ENCODE measurements around the gene OR52N2. TPM values are rescaled to one million over a fixed set of nuclear protein-coding genes. Genes with fewer than 3 reads are reported as not detected.

OR52N2 gene
- total RNA-seq, 1 donor: not detected

DNA sequence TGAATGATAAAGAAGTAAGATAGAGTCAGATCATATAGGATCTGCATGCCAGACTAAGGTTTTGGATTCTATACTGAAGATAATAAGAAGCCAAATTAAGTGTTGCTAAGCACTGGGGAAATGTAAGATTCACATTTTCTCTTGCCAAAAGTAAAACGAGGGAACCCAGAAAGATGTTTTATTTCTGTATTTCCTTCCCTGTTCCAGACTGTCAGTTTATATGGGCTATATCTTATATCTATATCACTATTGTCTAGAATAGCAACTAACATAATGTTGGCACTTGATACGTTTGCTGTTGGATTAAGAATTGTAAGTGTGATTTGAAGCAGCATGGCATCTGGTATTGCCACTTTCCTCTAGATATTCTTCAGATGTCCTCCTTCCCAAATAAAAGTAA is 24.7 kb downstream of the OR52N2 start:
- DNase-seq (ENCODE audit: low read depth): no peak
- TF ChIP-seq, protein P1, sequence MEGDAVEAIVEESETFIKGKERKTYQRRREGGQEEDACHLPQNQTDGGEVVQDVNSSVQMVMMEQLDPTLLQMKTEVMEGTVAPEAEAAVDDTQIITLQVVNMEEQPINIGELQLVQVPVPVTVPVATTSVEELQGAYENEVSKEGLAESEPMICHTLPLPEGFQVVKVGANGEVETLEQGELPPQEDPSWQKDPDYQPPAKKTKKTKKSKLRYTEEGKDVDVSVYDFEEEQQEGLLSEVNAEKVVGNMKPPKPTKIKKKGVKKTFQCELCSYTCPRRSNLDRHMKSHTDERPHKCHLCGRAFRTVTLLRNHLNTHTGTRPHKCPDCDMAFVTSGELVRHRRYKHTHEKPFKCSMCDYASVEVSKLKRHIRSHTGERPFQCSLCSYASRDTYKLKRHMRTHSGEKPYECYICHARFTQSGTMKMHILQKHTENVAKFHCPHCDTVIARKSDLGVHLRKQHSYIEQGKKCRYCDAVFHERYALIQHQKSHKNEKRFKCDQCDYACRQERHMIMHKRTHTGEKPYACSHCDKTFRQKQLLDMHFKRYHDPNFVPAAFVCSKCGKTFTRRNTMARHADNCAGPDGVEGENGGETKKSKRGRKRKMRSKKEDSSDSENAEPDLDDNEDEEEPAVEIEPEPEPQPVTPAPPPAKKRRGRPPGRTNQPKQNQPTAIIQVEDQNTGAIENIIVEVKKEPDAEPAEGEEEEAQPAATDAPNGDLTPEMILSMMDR (IDR thresholded peaks at IDR 0.05; ENCODE audit: insufficient read depth, low read length): no peak
- H3K4me3 ChIP-seq (ENCODE audit: low read depth, low read length): no peak overlapping the region

DNA sequence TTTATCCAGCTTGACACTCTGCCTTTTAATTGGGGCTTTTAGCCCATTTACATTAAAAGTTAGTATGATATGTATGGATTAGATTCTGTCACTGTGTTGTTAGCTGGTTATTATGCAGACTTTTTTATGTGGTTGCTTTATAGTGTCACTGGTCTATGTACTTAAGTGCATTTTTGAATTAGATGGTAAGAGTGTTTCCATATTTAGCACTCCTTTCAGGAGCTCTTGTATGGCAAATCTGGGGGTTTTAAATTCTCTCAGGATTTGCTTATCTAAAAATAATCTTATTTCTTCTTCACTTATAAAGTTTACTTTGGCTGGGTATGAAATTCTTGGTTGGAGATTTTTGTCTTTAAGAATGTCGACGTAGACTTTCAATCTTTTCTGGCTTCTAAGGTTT is 29.0 kb downstream of the OR52N2 start:
- no peak overlapping the region for H3K4me3 ChIP-seq (ENCODE audit: low read depth, low read length)
- TF ChIP-seq, protein P1 (IDR thresholded peaks at IDR 0.05; ENCODE audit: insufficient read depth, low read length): no peak
- DNase-seq (ENCODE audit: low read depth): no peak

DNA sequence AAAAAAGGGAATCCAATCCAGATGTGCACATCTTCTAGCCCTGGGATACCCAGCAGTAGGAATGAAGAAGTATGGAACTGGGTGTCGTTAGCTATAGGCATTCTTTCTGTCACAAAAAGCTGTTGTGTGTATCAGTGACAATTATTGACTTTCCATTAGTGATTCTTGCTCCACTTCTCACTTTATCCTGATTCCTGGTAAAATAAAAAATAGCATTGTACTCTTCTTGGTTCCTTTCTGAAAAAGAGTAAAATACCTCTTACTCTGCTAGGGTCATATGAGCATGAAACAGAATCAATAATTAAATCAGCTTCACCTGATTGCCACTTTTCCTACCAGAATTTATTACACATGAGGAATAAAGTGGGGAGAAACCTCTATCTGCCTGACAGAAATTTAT is 33.1 kb downstream of the OR52N2 start, which contains the start of gene OR52E6:
TSS of gene OR52E6 (minus strand) at position 101 of the 400 bp plus-strand sequence. CDS start at position 101, 0 bp downstream.
- TF ChIP-seq, protein P1 (IDR thresholded peaks at IDR 0.05; ENCODE audit: insufficient read depth, low read length): no peak
- no peak within 1 kb of the TSS for H3K4me3 ChIP-seq (ENCODE audit: low read depth, low read length)
- DNase-seq (ENCODE audit: low read depth): no peak

DNA sequence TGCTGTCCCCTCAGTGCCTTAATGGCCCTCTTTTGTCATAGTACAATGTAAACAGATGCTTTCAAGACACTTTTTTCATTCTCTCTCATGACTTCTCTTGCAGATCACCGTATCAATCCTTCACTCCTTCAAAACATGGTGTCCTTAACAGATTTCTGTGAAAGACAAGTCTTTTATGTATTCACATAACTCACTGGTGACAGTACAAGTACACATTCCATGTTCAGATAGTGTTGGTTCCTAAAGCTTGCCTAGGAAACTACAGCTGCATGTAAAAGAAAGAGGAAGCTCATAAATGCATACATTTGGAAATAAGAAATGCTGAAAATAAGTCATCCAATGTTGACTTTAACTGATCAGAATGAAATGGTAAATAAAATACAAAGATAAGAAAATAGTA is 38.0 kb downstream of the OR52N2 start:
- no peak for DNase-seq (ENCODE audit: low read depth)
- H3K4me3 ChIP-seq (ENCODE audit: low read depth, low read length): no peak overlapping the region
- TF ChIP-seq, protein P1 (IDR thresholded peaks at IDR 0.05; ENCODE audit: insufficient read depth, low read length): no peak

DNA sequence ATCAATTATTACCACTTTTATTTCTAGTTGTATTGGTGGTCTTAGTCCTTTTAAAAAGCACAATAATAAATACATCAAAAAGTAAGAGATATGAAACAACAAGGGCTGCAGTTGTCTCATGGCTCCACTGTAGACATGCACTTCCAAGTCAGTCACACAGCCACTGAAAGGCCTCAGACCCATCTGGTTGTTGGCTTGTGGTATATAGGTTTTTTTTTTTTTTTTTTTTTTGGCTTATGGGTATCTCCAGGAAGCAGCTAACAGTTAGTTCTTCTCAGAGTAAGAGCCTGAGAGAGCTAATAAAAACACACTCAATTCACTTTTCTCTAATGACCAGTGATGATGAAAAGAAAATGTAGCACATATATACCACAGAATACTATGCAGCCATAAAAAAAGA is 39.0 kb downstream of the OR52N2 start:
- DNase-seq (ENCODE audit: low read depth): no peak
- H3K4me3 ChIP-seq (ENCODE audit: low read depth, low read length): no peak overlapping the region

DNA sequence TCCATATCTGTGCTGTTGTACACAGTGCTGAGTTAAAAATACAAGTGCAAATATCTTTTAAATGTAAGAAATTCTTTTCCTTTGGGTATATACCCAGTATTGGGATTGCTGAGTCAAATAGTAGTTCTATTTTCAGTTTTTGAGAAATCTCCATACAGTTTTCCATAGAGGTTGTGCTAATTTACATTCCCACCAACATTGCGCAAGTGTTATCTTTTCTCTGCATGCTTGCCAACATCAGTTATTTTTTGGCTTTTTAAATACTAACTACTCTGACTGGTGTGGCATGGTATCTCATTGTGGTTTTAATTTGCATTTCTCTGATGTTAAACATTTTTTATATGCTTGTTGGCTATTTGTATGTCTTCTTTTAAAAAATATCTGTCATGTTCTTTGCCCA is 42.3 kb downstream of the OR52N2 start:
- TF ChIP-seq, protein P1 (IDR thresholded peaks at IDR 0.05; ENCODE audit: insufficient read depth, low read length): no peak
- no peak overlapping the region for H3K4me3 ChIP-seq (ENCODE audit: low read depth, low read length)
- no peak for DNase-seq (ENCODE audit: low read depth)

More for the DNA sequence above, 39.0 kb downstream of the OR52N2 start:
- TF ChIP-seq, protein P1 (IDR thresholded peaks at IDR 0.05; ENCODE audit: insufficient read depth, low read length): no peak

DNA sequence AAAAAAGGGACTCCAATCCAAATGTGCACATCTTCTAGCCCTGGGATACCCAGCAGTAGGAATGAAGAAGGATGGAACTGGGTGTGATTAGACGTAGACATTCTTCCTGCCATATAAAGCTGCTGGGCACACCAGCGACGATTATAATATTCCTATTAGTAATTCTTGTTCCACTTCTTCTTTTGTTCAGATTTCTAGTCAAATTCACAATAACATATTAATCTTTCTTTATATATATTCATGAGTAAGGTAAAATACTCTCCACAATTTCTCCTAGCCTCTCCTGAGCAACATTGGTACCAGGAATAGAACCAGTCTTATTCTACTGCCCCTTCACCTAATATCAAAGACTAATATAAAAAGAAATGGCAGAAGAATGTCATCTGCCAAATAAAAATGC is 48.9 kb downstream of the OR52N2 start, which contains the start of gene OR52E8:
TSS of gene OR52E8 (minus strand) at position 101 of the 400 bp plus-strand sequence. CDS start at position 101, 0 bp downstream.
- TF ChIP-seq, protein P1 (IDR thresholded peaks at IDR 0.05; ENCODE audit: insufficient read depth, low read length): no peak
- H3K4me3 ChIP-seq (ENCODE audit: low read depth, low read length): no peak within 1 kb of the TSS
- DNase-seq (ENCODE audit: low read depth): no peak
